ENCODE results near the gene CLDN1.

CLDN1 gene

DNA sequence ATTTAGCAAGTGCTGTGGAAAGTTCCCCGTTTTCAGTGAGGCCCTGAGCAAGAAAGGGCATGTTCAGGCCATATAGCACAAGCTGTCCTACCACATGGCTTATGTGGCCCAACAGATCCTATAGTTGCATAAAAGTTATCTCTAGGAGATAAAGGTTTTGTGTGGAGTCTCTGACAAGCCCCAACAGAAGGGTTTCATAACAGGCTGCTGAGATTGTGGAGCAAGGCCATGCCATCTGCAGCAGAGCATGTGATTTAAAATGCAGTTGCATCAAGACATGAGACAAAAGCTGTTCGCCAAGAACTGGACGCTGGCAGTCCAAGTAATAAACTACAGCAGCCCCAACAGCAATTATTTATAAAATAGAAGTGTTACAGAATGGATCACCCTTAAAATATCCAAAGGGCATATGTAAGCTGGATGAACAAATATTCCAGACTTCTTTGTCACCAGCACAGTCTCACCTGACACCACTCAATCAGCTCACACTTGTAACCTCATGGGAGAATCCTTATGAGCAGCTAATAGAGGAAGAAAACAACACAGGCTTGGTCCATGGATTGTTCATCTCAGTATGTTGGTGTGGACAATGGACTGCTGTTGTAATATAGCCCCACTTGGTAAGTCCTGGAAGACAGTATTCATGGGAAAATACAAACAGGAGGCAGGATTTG is 14.4 kb upstream of the CLDN1 start:
- in situ Hi-C loops (cut with MboI; ENCODE audit: low sequenced_read_pairs): no loop called here

DNA sequence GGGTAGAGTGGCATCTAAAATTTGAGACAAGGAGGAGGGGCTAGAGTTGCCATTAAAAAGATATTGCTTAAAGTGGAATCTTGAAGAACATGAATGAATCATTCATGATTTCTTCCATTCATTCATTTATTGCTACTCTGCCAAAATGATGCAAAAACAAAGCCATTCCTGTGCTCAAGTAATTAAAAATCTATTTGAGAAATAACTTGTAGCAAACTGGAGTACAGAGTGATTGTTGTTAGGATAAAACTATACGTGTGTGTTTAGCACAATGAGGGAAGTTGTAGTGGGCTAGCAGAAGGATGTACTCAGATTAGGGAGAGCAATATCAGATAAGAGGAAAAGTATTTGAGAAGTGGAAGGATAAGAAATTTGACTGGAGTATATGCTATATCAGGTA is 11.7 kb upstream of the CLDN1 start:
- in situ Hi-C loops (cut with MboI; ENCODE audit: low sequenced_read_pairs): no loop called here

DNA sequence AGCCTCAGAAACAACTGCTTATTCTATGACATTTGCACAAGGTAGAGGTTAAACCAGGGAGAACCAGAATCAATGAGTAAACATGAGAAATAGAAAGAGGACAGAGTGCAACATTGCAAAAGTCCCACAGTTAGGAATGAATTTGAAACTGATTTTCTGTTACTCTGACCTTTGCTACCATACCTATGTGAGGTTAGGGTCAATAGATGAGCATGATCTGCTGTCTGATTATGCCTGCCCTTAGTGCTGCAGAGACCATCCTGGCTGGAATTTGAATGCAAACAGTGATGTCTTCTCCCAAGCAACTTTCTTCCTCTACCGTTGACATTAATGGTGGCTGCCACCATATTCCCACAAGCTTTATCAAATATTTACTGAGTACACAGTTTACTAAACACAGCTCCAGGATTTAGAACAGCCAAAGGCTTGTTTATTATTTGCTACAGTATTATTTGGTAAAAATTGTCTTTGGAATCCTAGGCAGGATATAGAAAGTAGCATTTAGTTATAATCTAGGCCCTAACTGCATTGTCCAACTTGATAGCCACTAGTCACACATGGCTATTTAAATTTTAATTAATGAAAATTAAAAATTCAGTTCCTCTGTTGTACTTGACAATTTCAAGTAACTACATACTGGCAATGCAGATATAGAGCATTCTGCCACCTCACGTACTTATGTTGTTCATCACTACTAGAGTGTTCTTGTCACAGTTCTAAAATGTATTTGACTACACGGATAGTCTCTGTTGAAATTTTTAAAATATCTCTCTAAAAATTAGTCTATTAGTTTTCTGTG is 8.9 kb upstream of the CLDN1 start:
- in situ Hi-C loops (cut with MboI; ENCODE audit: low sequenced_read_pairs): no loop called here

DNA sequence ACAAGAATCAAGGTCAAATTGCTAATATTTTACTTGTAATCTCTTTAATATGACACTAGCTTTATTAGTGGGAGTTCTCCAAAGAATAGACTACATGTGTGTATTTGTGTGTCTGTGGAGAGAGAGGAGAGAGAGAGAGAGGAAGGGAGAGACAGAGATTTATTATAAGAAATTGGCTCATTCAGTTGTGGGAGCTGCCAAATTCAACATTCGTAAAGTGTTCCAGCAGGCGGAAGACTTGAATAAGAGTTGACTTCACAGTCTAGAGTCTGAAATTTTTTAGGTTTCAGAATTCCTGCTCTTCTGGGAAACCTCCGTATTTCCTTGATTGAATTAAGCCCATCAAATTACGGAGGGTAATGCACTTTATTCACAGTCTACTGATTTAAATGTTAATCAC is 4.7 kb upstream of the CLDN1 start:
- in situ Hi-C loops (cut with MboI; ENCODE audit: low sequenced_read_pairs): loop anchor here (10.0 kb wide), 1 partner anchor 362 kb away; no protein-coding TSS in a partner anchor

GRCh38 chr3:190326361-190326760 is 4.1 kb upstream of the CLDN1 start:
- in situ Hi-C loops (cut with MboI; ENCODE audit: low sequenced_read_pairs): loop anchor here (10.0 kb wide), 1 partner anchor 362 kb away; no protein-coding TSS in a partner anchor

DNA sequence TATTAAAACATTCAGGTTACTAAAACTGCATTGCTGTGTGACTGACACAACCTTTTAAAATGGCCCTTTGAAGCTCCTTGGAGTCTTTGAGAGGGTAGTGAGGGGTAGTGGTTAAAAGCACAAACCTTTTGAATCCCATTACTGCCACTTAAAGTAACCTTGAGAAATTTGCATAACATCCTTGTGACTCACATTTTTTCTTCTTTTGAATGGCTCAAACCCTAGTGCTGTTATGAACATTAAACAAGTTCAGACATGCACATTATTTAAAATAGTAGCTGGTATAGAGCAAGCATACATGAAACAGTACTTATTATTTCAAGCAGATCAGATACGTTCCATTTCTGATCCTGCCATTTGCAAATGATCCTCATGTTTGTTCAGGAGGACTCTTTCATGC is 3.7 kb upstream of the CLDN1 start:
- in situ Hi-C loops (cut with MboI; ENCODE audit: low sequenced_read_pairs): loop anchor here (10.0 kb wide), 1 partner anchor 361 kb away; no protein-coding TSS in a partner anchor

GRCh38 chr3:190323246-190323626 is 990 bp upstream of the CLDN1 start:
- in situ Hi-C loops (cut with MboI; ENCODE audit: low sequenced_read_pairs): loop anchor here (10.0 kb wide), 1 partner anchor 358 kb away; no protein-coding TSS in a partner anchor

DNA sequence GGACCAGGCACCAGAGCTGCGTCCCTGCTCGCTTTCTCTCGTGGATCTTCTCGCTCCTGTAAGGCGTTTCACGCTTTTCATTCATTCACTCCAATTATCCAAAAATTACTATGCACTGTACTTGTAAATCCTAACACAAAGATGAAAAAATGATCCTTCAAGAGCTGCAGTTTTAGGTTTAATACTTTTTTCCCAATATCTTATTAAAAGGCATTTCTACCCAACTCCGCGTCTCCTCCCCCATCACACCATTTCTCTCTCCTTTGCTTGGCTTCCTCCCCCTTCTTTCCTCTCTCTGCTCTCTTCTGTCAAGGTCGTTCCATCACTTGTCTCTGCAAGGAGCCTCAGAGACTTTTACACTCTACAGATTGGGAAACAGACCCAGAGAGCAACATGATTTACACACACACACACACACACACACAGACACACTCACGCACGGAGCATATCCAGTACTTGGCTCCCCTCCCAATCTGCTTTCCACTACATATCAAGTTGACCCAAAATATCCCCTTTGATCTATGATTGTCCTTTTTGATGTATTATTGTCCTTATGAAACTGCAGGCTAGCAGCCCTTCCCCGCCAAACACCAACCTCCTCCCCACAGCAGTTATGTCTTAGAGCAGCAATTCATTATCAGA is 479 bp upstream of the CLDN1 start:
- in situ Hi-C loops (cut with MboI; ENCODE audit: low sequenced_read_pairs): loop anchor here (10.0 kb wide), 1 partner anchor 358 kb away; no protein-coding TSS in a partner anchor

DNA sequence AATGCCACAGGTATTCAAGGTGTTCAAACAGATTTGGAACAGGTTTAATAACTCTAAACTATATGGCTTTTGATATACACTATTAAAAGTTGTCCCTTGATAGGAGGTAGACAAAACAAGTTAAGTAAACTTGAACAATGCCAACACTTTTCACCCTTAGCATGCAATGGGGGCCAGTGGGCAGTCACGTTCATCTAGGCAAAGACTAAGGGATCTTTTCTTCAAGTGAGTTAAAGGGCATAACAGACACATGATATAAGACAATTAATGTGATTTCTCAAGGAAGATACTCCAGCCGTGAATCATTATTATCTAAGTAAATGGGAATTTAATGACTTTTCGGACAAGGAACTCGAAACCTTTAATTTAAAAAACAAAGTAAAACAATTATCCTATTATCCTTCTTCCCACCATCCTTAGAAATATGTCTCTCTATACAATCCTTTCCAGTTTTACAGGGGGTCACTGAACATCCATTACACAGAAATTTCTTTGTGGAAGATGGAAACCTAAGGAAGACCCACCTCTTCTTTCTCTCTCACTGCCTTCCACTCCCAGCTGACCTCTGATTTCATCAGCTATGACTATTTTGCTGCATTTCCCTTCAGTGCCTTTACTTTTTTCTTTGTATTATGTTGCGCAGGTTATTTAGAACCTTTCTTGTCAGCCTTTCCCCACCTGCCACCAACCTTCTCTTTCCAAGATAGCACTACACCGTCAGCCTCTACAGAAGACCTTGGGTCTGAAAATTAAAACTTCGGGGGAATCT is 1.5 kb downstream of the CLDN1 start:
- in situ Hi-C loops (cut with MboI; ENCODE audit: low sequenced_read_pairs): loop anchor here (10.0 kb wide), 1 partner anchor 356 kb away; no protein-coding TSS in a partner anchor

- in situ Hi-C loops (cut with MboI; ENCODE audit: low sequenced_read_pairs): loop anchor here (10.0 kb wide), 1 partner anchor 355 kb away; no protein-coding TSS in a partner anchor
Measured at GRCh38 chr3:190319660-190320059, 2.6 kb downstream of the CLDN1 start.

DNA sequence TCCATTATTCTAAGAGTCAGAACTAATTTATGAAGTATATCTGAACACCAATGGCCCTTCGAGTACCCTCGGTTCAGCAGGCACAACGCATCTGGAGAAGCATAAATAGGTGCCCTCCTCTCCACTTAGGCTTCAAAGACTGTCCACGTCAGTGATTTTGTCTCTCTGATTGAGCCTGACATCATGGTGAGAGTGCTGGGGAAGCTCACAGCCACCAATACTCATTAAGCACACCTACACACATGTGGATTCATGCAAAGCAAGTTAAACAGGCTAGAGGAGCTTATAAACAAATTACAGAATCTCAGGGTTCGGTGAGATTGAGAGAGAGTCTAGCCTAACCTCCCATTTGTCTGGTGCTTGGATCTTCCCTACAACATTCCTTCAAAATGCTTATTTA is 3.6 kb downstream of the CLDN1 start:
- in situ Hi-C loops (cut with MboI; ENCODE audit: low sequenced_read_pairs): no loop called here

- in situ Hi-C loops (cut with MboI; ENCODE audit: low sequenced_read_pairs): no loop called here
Measured at GRCh38 chr3:190314741-190315140, 7.5 kb downstream of the CLDN1 start.

DNA sequence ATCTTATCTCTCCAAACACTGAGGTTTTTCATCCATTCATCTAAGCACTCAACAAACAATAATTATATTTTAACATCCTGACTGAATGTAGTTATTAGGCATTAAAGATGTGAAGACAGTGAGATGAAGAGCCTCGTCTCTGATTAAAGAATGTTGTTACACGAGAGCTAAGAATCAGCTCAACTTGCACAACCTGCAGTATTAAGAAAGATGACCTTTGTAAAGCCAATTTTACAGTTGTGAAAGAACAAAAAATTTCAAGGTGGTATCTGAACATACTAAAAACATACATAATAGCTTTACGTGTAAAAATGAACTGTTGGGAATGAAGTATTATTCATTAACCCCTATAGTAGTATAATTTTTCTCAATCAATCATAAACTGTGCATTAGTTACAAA is 12.8 kb downstream of the CLDN1 start:
- in situ Hi-C loops (cut with MboI; ENCODE audit: low sequenced_read_pairs): no loop called here

DNA sequence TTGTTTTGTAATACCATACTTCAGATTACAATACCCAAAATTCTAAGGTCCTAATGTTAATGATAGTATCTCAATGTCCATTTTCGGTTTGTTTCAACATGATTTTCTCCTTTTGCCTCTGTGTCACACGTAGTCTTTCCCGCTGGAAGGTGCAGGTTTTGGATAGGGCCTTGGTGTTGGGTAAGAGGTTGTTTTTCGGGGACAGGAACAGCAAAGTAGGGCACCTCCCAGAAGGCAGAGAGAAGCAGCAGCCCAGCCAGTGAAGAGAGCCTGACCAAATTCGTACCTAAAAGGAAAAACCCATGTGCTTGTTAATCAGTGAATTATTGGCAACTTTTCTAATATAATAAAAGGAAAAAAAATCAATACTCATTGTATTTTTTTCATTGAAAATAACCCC is 14.1 kb downstream of the CLDN1 start:
- in situ Hi-C loops (cut with MboI; ENCODE audit: low sequenced_read_pairs): no loop called here

DNA sequence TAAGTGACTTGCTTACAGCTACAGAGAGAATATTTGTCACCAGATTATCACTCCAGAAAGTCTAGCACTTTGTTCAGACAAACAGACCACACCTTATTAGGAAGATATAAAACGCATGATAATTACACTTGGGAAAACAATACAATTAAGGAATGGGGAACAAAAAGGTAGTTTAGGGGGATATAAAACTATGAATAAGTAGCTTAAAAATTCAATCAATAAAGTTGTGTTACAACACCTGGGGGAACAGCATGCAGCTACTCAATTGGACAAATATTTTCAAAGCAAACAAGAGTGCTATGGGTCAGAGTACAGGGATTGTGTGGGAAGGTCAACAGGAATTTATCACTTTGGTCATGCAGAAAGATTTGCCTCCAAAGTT is 15.1 kb downstream of the CLDN1 start:
- in situ Hi-C loops (cut with MboI; ENCODE audit: low sequenced_read_pairs): no loop called here

- in situ Hi-C loops (cut with MboI; ENCODE audit: low sequenced_read_pairs): no loop called here
Measured at GRCh38 chr3:190306513-190307163, 15.6 kb downstream of the CLDN1 start.

DNA sequence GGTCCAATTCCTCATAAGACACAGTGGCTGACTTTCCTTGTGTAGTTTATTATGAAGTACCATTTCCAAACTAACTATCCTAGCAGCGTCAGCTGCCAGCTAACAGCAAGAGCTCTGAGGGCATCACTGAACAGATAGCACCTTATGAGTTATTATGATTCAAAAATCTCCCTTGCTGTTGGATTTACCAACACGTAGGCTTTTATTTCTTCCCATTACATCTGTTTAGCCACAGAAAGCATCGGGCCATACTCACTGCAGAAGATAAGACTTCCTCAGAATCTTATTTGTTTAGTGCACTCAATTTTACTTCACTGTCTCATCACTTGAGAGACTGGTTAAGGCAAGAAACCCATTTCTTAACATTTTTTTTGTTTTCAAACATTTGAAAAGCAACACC is 16.2 kb downstream of the CLDN1 start:
- in situ Hi-C loops (cut with MboI; ENCODE audit: low sequenced_read_pairs): no loop called here

DNA sequence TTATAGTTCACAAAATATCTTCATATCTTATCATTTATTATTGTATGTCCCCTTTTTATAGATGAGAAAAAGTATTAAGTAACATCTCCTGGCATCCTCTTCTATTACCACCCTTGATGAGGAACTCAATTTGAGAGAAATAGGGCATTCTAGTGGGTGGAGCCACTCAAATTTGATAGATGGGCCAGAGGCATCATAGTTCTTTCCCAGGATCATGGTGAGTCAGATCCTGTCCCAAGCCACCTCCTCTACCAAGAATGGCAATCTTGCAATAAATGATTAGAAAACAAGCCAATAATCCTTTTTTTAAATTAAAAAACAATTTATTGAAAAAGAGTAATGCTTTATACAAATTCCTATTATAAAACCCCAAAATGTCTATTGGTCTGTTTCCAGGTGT is 16.8 kb downstream of the CLDN1 start:
- in situ Hi-C loops (cut with MboI; ENCODE audit: low sequenced_read_pairs): no loop called here

- in situ Hi-C loops (cut with MboI; ENCODE audit: low sequenced_read_pairs): no loop called here
Measured at GRCh38 chr3:190303884-190304283, 18.4 kb downstream of the CLDN1 start.

DNA sequence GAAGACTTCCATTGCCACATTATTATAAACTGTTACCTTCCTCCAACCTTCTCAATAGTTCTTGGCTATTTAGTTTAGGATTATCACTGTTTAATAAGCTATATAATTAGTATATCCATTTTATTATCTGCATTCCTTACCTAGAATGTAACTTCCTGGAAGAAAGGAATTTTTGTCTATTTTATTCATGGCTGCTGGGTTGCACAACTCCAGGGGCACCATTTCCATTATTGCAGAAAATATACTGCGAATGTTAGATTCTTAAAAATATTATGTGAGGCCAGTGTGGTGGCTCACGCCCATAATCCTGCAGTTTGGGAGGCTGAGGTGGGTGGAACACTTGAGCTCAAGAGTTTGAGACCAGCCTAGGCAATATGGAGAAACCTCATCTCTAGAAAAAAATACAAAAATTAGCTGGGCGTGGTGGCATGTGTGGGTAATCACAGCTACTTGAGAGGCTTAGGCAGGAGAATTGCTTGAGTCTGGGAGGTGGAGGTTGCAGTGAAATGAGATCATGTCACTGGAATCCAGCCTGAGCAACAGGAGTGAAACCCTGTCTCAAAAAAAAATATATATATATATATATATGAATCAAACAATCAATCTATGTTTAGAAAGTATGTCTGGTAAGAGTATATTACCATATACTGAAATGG is 19.9 kb downstream of the CLDN1 start:
- in situ Hi-C loops (cut with MboI; ENCODE audit: low sequenced_read_pairs): no loop called here
